CD4-positive, alpha-beta T cell treated with Interleukin-17A for 4 hours (primary cell): ENCODE data around the gene COL4A6.
"Not testable (repeated sequence)": the region's sequence is repeated elsewhere in the genome, so short reads cannot be mapped to it uniquely, and the experiment has no call there.

Source experiments
- DNase-seq: peaks from one replicate; pipeline ENCODE4 v3.0.0-alpha.2; 2020; ENCODE audit warnings: mixed read lengths

COL4A6 gene

DNA sequence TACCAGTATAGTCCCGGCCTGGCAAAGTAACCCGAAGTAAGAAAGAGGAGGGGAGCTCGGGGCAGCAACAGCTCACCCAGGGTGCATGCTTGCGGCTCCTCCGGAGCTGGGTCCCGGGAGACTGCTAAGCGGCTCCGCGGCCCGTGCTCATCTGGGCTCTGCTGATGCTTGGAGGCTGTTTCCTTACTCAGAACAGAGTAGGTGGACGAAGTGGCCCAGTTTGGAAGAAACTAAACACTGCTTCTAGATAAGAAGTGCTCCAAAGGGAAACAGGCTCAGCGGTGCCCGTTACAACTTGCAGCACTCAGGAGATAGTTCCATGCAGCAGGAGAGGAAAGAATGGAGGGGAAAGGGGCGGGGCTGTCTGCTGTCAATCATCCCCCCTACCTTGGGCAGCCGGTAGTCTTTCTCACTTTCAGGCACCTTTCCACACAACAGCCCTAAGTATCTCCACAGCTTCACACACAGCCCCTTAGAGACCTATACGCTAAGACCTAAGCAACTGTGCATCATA is at the start of gene COL4A6:
COL4A6 (minus strand) TSS at position 313 of the 514 bp plus-strand sequence; CDS start at position 87, 226 bp downstream.
- DNase-seq = no peak

DNA sequence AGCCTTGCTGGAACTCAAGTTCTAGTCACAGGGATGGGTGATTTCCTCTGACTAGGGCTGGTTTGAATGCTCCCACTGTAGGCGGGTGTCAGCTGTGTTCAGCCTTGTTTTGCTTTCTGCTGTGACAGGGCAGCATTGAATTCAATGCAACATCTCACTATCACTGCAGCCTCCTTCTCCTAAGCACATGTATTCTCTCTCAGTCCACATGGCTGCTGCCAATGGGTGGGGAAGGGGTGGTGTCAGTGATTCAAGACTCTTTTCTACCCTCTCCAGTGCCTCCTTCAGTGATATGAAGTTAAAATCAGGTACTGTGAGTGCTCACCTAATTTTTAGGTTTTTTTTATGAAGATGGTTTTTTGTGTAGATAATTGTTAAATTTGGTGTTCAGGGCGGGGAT is 47.7 kb upstream of the COL4A6 start:
- no peak for DNase-seq

DNA sequence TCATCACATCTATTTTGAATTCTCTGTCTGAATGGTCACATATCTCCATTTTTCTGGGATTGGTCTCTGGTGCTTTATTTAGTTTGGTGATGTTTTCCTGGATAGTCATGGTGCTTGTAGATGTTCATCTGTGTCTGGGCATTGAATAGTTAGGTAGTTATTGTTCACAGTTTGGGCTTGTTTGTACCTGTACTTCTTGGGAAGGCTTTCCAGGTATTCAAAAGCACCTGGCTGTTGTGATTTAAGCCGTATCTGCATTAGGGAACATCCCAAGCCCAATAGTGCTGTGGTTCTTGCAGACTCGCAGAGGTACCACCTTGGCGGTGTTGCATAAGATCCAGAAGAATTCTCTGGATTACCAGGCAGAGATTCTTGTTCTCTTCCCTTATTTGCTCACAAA is 46.0 kb upstream of the COL4A6 start:
- DNase-seq = no peak

DNA sequence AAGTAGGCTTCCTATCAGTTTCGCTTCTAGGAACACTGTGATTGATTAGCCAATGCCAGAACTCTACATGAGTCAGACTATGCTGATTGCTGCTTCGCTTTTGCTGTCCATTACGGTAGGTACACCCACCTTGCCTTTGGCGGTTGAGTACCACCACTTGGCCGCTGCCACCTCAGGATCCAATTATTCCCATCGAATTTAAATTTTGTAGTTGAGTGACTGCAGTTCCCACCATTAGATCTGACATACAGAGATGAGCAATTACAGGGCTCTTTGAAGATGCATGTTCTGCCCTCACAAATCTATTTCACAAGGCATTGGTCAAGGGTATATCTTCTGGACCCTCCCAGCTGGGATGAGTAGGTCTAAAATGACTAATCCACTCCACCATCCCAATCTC is 43.3 kb upstream of the COL4A6 start:
- DNase-seq = not testable (repeated sequence)

DNA sequence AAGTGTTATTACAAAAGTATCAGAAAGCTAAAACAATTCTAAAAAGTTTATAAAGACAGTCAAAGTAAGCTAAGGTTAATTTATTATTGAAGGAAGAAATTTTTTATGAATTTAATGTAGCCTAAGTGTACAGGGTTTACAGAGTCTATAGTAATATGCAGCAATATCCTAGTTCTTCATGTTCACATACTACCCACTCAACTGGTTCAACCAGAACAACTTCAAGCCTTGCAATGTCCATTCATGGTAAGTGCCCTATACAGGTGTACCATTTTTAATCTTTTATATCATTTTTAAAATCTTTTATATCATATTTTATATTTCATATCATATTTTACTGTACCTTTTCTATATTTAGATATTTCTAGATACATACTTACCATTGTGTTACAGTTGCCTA is 35.8 kb upstream of the COL4A6 start:
- DNase-seq = no peak

GRCh38 chrX:108468486-108468885 is 30.3 kb upstream of the COL4A6 start:
- DNase-seq = no peak

- no peak for DNase-seq
These were observed 26.4 kb upstream of the COL4A6 start for GRCh38 chrX:108464604-108465003.

- no peak for DNase-seq
These were observed 18.8 kb upstream of the COL4A6 start for GRCh38 chrX:108456971-108457477.

DNA sequence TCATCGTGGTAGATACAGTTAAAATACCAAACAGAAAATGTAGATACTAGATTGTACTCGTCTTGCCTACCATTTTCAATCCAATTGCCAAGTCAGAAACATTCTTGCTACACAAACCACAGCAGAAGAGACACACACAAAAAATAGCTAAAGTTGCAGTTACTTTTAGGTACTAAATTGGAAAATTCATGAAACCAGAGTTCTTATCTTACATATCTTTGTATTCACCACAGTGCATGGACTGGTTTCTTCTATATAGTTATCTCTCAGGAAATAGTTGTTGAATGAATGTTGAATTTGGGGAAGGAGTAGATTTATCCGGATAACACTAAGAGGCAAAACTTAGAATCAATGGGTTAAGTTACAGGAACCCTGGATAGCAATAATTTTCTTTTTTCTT is 15.6 kb upstream of the COL4A6 start:
- DNase-seq = no peak

GRCh38 chrX:108447303-108447702 is 9.1 kb upstream of the COL4A6 start:
- no peak for DNase-seq

- DNase-seq = no peak
These were observed 4.8 kb upstream of the COL4A6 start for GRCh38 chrX:108442901-108443464.

GRCh38 chrX:108439961-108440696 is 1.9 kb upstream of the COL4A6 start:
- no peak for DNase-seq

DNA sequence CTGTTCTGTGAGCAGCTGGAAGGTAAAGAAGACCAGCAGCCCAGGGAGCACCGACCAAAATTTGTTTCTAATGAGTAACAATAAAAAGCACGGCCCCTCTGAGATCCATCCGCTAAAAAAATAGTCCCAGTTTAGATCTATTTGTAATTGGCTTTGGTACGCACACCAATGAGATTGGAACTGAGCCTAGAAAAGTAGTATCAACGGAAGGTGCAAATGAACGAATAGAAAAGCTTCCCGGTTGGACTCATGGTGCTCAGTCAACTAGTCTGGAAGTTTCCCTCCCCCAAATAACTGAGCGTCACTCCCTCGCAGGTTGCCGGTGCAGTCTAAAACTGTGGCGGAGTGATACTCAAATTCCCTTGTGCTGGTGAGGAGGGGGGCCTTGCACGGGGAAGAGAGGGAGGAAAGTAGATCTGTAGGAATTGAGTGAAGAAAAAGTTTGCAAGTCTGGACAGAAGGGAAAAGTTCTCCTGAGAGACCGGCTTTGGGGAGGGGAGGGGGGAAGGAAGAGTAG is 1.3 kb upstream of the COL4A6 start, which contains the start of gene COL4A5:
COL4A5 (plus strand) TSS at position 413 of the 517 bp plus-strand sequence. CDS start 288 bp downstream, outside the sequence.
- no peak for DNase-seq

GRCh38 chrX:108437349-108438109 is 693 bp downstream of the COL4A6 start:
- no peak for DNase-seq

- DNase-seq = no peak
These were observed 3.0 kb downstream of the COL4A6 start for GRCh38 chrX:108435261-108435660.

DNA sequence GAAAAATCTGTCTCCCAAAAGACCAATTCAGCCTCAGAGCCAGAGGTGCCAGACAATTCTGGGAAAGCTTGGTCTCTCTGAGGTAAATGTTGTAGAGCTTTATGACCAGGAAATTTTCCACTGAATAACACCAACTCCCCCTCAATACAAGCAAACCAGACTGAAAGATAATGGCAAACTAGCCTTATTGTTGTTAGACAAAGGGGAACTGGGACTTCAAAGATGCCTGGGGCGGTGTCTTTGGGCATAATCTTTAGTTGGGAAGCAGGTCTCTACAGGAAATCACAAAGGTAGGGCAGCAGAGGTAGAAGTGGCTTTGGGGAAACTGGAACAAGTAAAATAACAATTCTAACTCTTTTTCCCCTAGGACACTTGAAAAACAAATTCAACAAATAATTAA is 12.0 kb downstream of the COL4A6 start:
- no peak for DNase-seq

DNA sequence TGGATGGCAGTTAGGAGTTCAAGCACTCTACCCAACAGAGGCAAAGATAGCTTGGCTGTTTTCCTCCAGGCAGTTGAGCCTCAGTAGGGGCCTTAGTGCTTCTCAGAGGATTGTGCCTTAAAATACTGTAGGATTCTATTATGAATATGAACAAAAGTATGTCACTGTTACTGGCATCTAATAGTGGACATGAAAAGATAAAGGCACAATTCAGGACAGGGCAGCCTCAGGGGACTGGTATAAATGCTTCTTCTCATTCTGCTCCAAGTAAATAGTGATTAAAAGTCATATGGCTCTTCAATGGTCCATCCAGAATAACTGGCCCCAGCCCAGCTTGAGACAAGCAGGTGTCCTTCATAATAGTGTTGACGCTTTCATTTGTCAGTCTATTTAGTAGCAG is 17.7 kb downstream of the COL4A6 start:
- DNase-seq = no peak

DNA sequence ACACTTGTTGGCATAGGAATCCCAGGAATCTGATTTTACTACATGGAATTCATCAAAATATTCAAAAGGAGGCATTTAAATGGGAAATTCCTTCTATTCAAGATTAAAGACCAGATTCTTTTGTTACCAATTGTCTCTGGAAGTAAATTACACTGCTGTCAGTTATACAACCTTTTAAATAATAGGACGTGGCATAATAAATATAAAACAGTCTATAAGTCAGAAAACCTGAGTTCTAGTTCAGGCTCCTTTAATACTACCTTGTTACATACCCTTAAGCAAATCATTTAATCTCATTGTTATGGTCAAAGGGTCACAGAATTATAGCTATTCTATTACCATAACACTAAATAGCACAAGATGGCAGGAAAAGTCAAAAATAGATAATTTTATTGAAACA is 18.8 kb downstream of the COL4A6 start:
- DNase-seq = no peak

GRCh38 chrX:108417257-108417656 is 21.0 kb downstream of the COL4A6 start:
- DNase-seq = no peak

DNA sequence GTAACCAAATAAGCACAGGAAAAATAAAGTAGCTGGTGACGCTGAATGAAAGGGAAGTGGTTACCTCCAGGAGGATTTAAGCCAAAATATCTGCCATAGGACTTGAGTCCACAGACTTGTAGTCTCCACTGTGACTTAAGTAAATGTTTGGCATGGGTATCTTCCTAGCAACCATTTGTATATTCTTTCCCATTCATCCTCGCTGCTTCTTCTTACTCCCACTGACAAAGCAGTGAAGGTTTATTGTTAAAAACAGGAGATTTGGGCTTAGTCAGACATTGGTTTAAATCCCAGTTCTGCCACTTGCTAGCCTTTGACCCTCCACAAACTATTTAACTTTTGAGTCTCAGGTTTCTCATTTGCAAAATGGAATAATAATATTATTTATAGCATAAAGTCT is 22.3 kb downstream of the COL4A6 start:
- DNase-seq = no peak

DNA sequence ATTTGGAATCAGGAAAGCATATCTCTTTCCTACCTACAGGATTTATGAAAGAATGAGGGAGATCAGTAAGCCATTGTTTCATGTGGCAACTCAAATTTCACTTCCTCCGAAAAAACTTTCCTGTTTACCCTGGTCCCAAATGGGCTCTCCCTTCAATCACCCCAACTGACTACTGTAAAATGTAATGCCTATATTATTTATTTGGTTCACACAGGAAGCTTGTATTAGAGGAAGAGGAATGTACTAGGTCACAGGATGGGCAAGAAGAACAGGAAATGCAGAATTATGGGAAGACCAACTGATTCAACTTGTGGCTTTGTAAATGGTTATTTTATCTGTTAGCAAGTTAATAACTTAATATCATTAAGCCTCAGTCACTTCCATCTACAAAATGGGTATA is 23.1 kb downstream of the COL4A6 start:
- no peak for DNase-seq

GRCh38 chrX:108412783-108413182 is 25.4 kb downstream of the COL4A6 start:
- no peak for DNase-seq
